Renal cortical epithelial cell (primary cell): ENCODE results near the gene PJA1. TPM values are rescaled to one million over a fixed set of nuclear protein-coding genes. Genes with fewer than 3 reads are reported as not detected.

Experiments
- DNase-seq: peaks from one replicate; pipeline ENCODE4 v3.0.0-alpha.2; 2011; ENCODE audit warnings: low read depth
- total RNA-seq: library from RNA; depleted of rRNA; stranded (reverse); fragments of >200 nt; gene quantifications from 2 replicates; pipeline ENCODE4 v1.2.3, GENCODE V29; 2014

The PJA1 gene
- total RNA-seq, 1 donor from 2014 or later = 47.1 TPM

GRCh38 chrX:69113723-69114122 is 51.5 kb downstream of the PJA1 start:
- no peak for DNase-seq
